HG03460 (cell line): ENCODE data around the gene MNDA.

Experiments used
- ATAC-seq: cut with Tn5 transposase; IDR thresholded peaks from one replicate; pipeline ENCODE4 v1.9.1; 2021; ENCODE audit not compliant: unreplicated experiment

MNDA gene

GRCh38 chr1:158830904-158831507 is at the start of gene MNDA:
Gene MNDA (plus strand): TSS chr1:158831351. CDS start chr1:158842154, 10,803 bp downstream.
- peak; percentile 91 for ATAC-seq

GRCh38 chr1:158793604-158794003 is 37.5 kb upstream of the MNDA start:
- no peak for ATAC-seq

GRCh38 chr1:158794247-158794646 is 36.9 kb upstream of the MNDA start:
- no peak for ATAC-seq

- no peak for ATAC-seq
Observed at GRCh38 chr1:158798531-158798930, 32.6 kb upstream of the MNDA start.

GRCh38 chr1:158799689-158800088 is 31.5 kb upstream of the MNDA start:
- ATAC-seq = no peak

- no peak for ATAC-seq
Observed at GRCh38 chr1:158800526-158800925, 30.6 kb upstream of the MNDA start.

- ATAC-seq = no peak
Observed at GRCh38 chr1:158801396-158801795, 29.8 kb upstream of the MNDA start.

- ATAC-seq = no peak
Observed at GRCh38 chr1:158803678-158804077, 27.5 kb upstream of the MNDA start.

GRCh38 chr1:158806916-158807536 is 24.1 kb upstream of the MNDA start:
- ATAC-seq = no peak

- ATAC-seq = no peak
Observed at GRCh38 chr1:158809256-158809655, 21.9 kb upstream of the MNDA start.

- ATAC-seq = no peak
Observed at GRCh38 chr1:158809862-158810261, 21.3 kb upstream of the MNDA start.

GRCh38 chr1:158810311-158810710 is 20.8 kb upstream of the MNDA start:
- ATAC-seq = no peak

- no peak for ATAC-seq
Observed at GRCh38 chr1:158812336-158812735, 18.8 kb upstream of the MNDA start.

GRCh38 chr1:158813164-158813563 is 18.0 kb upstream of the MNDA start:
- no peak for ATAC-seq

GRCh38 chr1:158814970-158815369 is 16.2 kb upstream of the MNDA start:
- ATAC-seq = no peak

- no peak for ATAC-seq
Observed at GRCh38 chr1:158818560-158818959, 12.6 kb upstream of the MNDA start.

- no peak for ATAC-seq
Observed at GRCh38 chr1:158818975-158819431, 12.1 kb upstream of the MNDA start.

- ATAC-seq = no peak
Observed at GRCh38 chr1:158819461-158820443, 11.4 kb upstream of the MNDA start.

GRCh38 chr1:158821723-158822122 is 9.4 kb upstream of the MNDA start:
- ATAC-seq = no peak

- ATAC-seq = peak; percentile 48
Observed at GRCh38 chr1:158830074-158830677, 975 bp upstream of the MNDA start.

- ATAC-seq = no peak
Observed at GRCh38 chr1:158833264-158833663, 2.1 kb downstream of the MNDA start.
